Mammary epithelial cell (primary cell): ENCODE data around the gene CPPED1.

Experiments
- EZH2 ChIP-seq: IDR thresholded peaks from 2 replicates; pipeline ENCODE4 v1.6.1; 2012; ENCODE audit warnings: low read length, inconsistent platforms, borderline replicate concordance
- TF ChIP-seq, protein P1 (sequence below), 2 donors: IDR thresholded peaks in 1 of 2; conservative IDR thresholded peaks in 1 of 2; 2 replicates each; pipeline ENCODE4 v1.5.1; 2011 to 2012; ENCODE audit warnings: inconsistent platforms in 2 of 2, low read length in 2 of 2, mild to moderate bottlenecking in 2 of 2, control low read depth in 1 of 2, low read depth in 1 of 2; ENCODE audit not compliant: insufficient read depth in 1 of 2; ENCODE audit errors: extremely low read depth in 1 of 2

DNA sequence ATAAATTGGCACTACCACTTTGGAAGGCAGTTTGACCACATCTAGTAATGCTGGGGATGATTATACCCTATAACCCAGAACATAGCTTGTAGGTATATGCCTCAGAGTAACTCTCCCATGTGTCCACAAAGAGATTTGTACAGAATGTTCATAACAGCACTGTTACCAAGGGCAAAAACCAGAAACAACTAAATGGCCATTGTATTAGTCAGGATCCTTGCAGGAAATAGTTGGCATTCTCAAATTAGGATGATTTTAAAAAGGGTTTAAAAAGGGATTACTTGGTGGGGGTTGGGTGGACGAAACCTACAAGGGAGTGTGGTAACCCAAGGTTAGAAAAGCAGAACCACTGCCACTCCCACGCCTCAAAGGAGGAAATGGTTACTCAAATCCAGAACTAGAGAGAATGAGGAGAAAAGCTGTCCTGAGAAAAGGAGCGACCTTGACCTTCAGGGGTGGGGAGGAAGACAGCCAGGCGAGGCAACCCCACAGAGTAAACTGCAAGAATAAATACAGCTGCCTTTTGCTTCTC is 2.1 kb downstream of the CPPED1 start:
- TF ChIP-seq, protein P1, sequence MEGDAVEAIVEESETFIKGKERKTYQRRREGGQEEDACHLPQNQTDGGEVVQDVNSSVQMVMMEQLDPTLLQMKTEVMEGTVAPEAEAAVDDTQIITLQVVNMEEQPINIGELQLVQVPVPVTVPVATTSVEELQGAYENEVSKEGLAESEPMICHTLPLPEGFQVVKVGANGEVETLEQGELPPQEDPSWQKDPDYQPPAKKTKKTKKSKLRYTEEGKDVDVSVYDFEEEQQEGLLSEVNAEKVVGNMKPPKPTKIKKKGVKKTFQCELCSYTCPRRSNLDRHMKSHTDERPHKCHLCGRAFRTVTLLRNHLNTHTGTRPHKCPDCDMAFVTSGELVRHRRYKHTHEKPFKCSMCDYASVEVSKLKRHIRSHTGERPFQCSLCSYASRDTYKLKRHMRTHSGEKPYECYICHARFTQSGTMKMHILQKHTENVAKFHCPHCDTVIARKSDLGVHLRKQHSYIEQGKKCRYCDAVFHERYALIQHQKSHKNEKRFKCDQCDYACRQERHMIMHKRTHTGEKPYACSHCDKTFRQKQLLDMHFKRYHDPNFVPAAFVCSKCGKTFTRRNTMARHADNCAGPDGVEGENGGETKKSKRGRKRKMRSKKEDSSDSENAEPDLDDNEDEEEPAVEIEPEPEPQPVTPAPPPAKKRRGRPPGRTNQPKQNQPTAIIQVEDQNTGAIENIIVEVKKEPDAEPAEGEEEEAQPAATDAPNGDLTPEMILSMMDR (conservative IDR thresholded peaks at IDR 0.05 in 1 of 2, IDR thresholded peaks at IDR 0.05 in 1 of 2; ENCODE audit: extremely low read depth in 1 of 2, insufficient read depth in 1 of 2, low read depth in 1 of 2, low read length in 2 of 2), result no peak
- TF ChIP-seq EZH2, result no peak
